Lung (tissue), 12 donors: ENCODE data around the gene SELPLG. TPM values are rescaled to one million over a fixed set of nuclear protein-coding genes. Genes with fewer than 3 reads are reported as not detected.

ENCODE experiments used
- ATAC-seq: fragments of 200-7000 bp; cut with Tn5 transposase; one replicate; pipeline ENCODE4 v1.9.1; 2020; ENCODE audit warnings: moderate number of reproducible peaks; ENCODE audit not compliant: insufficient read depth, low FRiP score
- DNase-seq, 3 donors: peaks; one replicate each; pipeline ENCODE4 v3.0.0-alpha.2; 2013 to 2017
- H3K27ac ChIP-seq, 2 donors: one replicate each; pipeline ENCODE4 v1.5.1; 2013; ENCODE audit warnings: mild to moderate bottlenecking in 2 of 2, moderate library complexity in 2 of 2, control low read depth in 1 of 2, inconsistent platforms in 1 of 2, low read depth in 1 of 2, low read length in 1 of 2
- H3K27me3 ChIP-seq, 3 donors: one replicate each; pipeline ENCODE4 v1.5.1; 2013; ENCODE audit warnings: low read length in 2 of 3; ENCODE audit not compliant: control insufficient read depth in 3 of 3, insufficient read depth in 3 of 3
- H3K36me3 ChIP-seq, 4 donors: one replicate each; pipeline ENCODE4 v1.5.1; 2013; ENCODE audit warnings: low read length in 4 of 4, mild to moderate bottlenecking in 1 of 4, moderate library complexity in 1 of 4; ENCODE audit not compliant: control insufficient read depth in 4 of 4, insufficient read depth in 4 of 4
- H3K4me1 ChIP-seq, 5 donors: one replicate each; pipeline ENCODE4 v1.5.1; 2013; ENCODE audit warnings: low read length in 5 of 5, mild to moderate bottlenecking in 2 of 5, moderate library complexity in 1 of 5; ENCODE audit not compliant: control insufficient read depth in 5 of 5, insufficient read depth in 5 of 5
- H3K4me3 ChIP-seq: one replicate; pipeline ENCODE4 v1.5.1; 2013; ENCODE audit warnings: mild to moderate bottlenecking, control low read depth, moderate library complexity
- H3K9ac ChIP-seq, 2 donors: one replicate each; pipeline ENCODE4 v1.5.1; 2013; ENCODE audit warnings: low read length in 2 of 2, control low read depth in 1 of 2; ENCODE audit not compliant: insufficient read depth in 1 of 2
- H3K9me3 ChIP-seq, 4 donors: one replicate each; pipeline ENCODE4 v1.5.1; 2013; ENCODE audit warnings: low read length in 3 of 4, mild to moderate bottlenecking in 1 of 4, moderate library complexity in 1 of 4; ENCODE audit not compliant: control insufficient read depth in 4 of 4, insufficient read depth in 3 of 4
- CTCF ChIP-seq: IDR thresholded peaks from 2 replicates; pipeline ENCODE4 v1.5.1; 2012; ENCODE audit warnings: mild to moderate bottlenecking; ENCODE audit errors: control extremely low read depth, extremely low read depth
- WGBS, 2 donors: extraction: QIAGEN DNeasy Blood & Tissue Kit; methylation state at CpG; one replicate each; pipeline ENCODE4 v1.1.7; 2013; 5-methylcytosine and 5-hydroxymethylcytosine counted together
- polyA plus RNA-seq, 2 donors: library from polyadenylated mRNA; stranded (reverse); fragments of 200-250 nt; gene quantifications; one replicate each; pipeline ENCODE4 v1.2.1, GENCODE V29; 2013
- total RNA-seq, 2 donors: library from RNA; depleted of rRNA in 1 of 2; stranded (reverse); fragments of >200 nt in 1 of 2; gene quantifications; one replicate each; pipeline ENCODE4 v1.2.1, GENCODE V29; 2014 to 2021
- donor health status: control.
- donor health status: control.
- donor health status: Bipolar disorder and iron deficiency.
- donor health status: healthy.
- donor health status: DM: yes; HTN: yes; CAD: no.

SELPLG gene
- total and polyA plus RNA-seq, 4 donors: 11.3 to 97.0 (median 30.5) TPM

DNA sequence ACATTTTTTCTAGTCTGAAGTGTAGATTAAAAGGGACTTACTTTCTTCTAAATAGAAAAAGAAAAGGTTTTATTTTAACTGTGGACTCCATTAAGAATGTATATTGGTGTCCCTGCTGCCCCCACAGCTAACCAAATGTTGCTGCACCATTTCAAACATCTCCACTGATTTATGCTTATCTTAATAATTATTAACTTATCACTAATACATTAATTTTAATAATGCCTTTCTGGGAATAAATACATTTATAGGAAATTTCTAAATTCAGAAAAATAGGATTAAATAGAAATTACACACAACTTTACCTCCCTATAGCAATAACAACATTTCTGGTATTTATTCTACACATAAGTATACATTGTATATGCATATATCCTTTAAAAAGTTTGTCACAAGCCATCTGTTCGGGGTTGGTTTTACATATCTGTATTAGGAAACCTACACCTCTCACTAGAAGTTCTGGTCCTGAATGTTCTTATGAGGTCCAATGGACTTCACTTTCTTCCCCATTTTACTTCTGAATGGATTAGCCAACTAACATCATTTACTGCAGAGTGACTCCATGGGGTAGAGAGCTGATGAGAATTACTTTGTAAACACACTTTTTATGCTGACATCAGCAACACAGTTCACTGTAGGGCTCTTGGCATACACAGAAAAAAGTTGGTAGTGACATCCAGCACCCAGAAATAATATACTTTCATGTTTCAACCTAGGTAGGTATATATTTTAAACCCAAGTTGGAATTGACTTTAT lies 9.4 kb upstream of the SELPLG start:
- ATAC-seq: no peak
- no peaks in the 10 kb centered on the region for H3K9me3 ChIP-seq
- TF ChIP-seq CTCF: no peak
- H3K4me3 ChIP-seq: no peak overlapping the region
- no peak overlapping the region for H3K9ac ChIP-seq
- H3K27ac ChIP-seq: no peak overlapping the region
- H3K27me3 ChIP-seq: no peaks in the 10 kb centered on the region
- peaks cover 10 to 69% (median 41%) of the 10 kb centered on the region in 5 donors for H3K4me1 ChIP-seq
- peak in 2 of 3 donors; percentile 51 to 56 for DNase-seq
- WGBS, 2 donors: 96 to 100% methylated on average over 1 of the region's 1 CpG
- peaks cover 0 to 14% (median 10%) of the 10 kb centered on the region in 4 donors for H3K36me3 ChIP-seq

DNA sequence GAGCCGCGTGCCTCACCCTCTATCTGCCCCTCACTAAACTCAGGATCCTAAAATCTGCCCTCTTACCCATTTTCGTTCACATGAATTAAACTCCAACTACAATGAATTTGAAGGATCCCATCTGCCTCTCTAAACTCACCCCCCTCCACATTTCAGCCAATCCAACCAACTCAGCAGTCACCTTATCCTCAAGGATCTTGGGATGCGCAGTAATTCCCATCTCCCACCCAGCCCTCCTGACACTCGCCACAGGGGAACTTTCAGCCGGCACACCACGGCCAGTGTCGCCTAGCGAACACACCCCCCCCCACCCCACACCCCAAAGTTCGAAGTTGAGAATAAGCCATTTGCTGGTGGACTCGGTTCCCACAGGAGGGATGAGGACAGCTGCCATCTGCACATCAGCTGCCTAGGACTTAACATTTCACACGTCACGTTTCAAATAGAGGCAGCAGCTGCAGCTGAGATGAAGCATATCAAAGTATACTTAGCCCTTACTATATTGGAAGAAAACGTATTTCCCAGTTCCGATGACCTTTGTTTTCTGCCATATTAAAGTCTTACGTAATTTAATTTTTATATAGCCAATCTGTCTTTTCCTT lies 8.7 kb upstream of the SELPLG start:
- H3K9ac ChIP-seq: no peak overlapping the region
- ATAC-seq: no peak

GRCh38 chr12:108641446-108642268 lies 8.0 kb upstream of the SELPLG start:
- WGBS, 2 donors: 49% methylated on average over 9 of the region's 9 CpGs
- H3K36me3 ChIP-seq: peaks cover 0 to 12% (median 8%) of the 10 kb centered on the region in 4 donors
- H3K9ac ChIP-seq: no peak overlapping the region
- no peaks in the 10 kb centered on the region for H3K9me3 ChIP-seq
- H3K27ac ChIP-seq: peak overlapping the region in 1 of 2 donors; percentile 62
- peaks cover 10 to 62% (median 40%) of the 10 kb centered on the region in 5 donors for H3K4me1 ChIP-seq
- TF ChIP-seq CTCF: no peak
- peak in 1 of 3 donors; percentile 41 for DNase-seq
- no peak overlapping the region for H3K4me3 ChIP-seq
- H3K27me3 ChIP-seq: no peaks in the 10 kb centered on the region
- ATAC-seq: no peak

More for the DNA sequence above, 8.7 kb upstream of the SELPLG start:
- TF ChIP-seq CTCF: no peak
- Histone ChIP-seq H3K36me3 (peaks cover 0 to 12% (median 9%) of the 10 kb centered on the region in 4 donors), H3K27ac (peak overlapping the region in 1 of 2 donors; percentile 62), H3K4me1 (peaks cover 10 to 67% (median 40%) of the 10 kb centered on the region in 5 donors), H3K9me3 (no peaks in the 10 kb centered on the region), H3K27me3 (no peaks in the 10 kb centered on the region), H3K4me3 (no peak overlapping the region)
- DNase-seq: peak in 2 of 3 donors; percentile 66 to 71
- WGBS, 2 donors: 79 to 86% methylated on average over 16 of the region's 16 CpGs
